GM23338 (cell line): ENCODE measurements around the gene KRT9. TPM values are rescaled to one million over a fixed set of nuclear protein-coding genes. Genes with fewer than 3 reads are reported as not detected.

Source experiments
- ATAC-seq: fragments of 200-7000 bp; cut with Tn5 transposase; 3 replicates; pipeline ENCODE4 v1.9.1; 2020
- DNase-seq: peaks from one replicate; pipeline ENCODE4 v3.0.0-alpha.2; 2015; ENCODE audit warnings: low spot score
- H2AFZ ChIP-seq: fragments of 200-600 bp; sonication (generic); 2 replicates; pipeline ENCODE4 v1.8.0; 2016; ENCODE audit warnings: antibody characterized with exemption, mild to moderate bottlenecking, moderate library complexity
- H3F3A ChIP-seq: fragments of 200-600 bp; sonication (generic); replicated peaks from 2 replicates; pipeline ENCODE4 v1.8.0; 2017; ENCODE audit warnings: antibody characterized with exemption, mixed run types, low read depth
- H3K27ac ChIP-seq: fragments of 200-600 bp; sonication (generic); 2 replicates; pipeline ENCODE4 v1.6.1; 2016; ENCODE audit warnings: low read depth
- H3K27me3 ChIP-seq: fragments of 200-600 bp; sonication (generic); 2 replicates; pipeline ENCODE4 v1.8.0; 2016; ENCODE audit warnings: mild to moderate bottlenecking, mixed run types, moderate library complexity; ENCODE audit not compliant: insufficient read depth
- H3K36me3 ChIP-seq: fragments of 200-600 bp; sonication (generic); 2 replicates; pipeline ENCODE4 v1.8.0; 2016; ENCODE audit warnings: mild to moderate bottlenecking; ENCODE audit not compliant: insufficient read depth
- H3K4me1 ChIP-seq: fragments of 200-600 bp; sonication (generic); 2 replicates; pipeline ENCODE4 v1.8.0; 2016; ENCODE audit warnings: mild to moderate bottlenecking, moderate library complexity; ENCODE audit not compliant: insufficient read depth
- H3K4me2 ChIP-seq: fragments of 200-600 bp; sonication (generic); 2 replicates; pipeline ENCODE4 v1.7.1; 2017; ENCODE audit warnings: mixed run types
- H3K4me3 ChIP-seq: fragments of 200-600 bp; sonication (generic); 2 replicates; pipeline ENCODE4 v1.6.1; 2016; ENCODE audit warnings: mixed run types
- H3K79me2 ChIP-seq: fragments of 200-600 bp; sonication (generic); replicated peaks from 2 replicates; pipeline ENCODE4 v1.8.0; 2017; ENCODE audit warnings: mild to moderate bottlenecking; ENCODE audit not compliant: insufficient read depth
- H3K9me2 ChIP-seq: fragments of 200-600 bp; sonication (generic); 2 replicates; pipeline ENCODE4 v1.8.0; 2017; ENCODE audit not compliant: insufficient read depth
- H4K20me1 ChIP-seq: fragments of 200-600 bp; sonication (generic); replicated peaks from 2 replicates; pipeline ENCODE4 v1.8.0; 2017; ENCODE audit warnings: mild to moderate bottlenecking; ENCODE audit not compliant: insufficient read depth
- H3K27ac Mint-ChIP-seq: 2 replicates; pipeline ENCODE4 v1.8.0; 2020; ENCODE audit warnings: inconsistent platforms, mild to moderate bottlenecking, moderate library complexity, mixed read lengths
- H3K27me3 Mint-ChIP-seq: 3 replicates; pipeline ENCODE4 v1.8.0; 2022; ENCODE audit warnings: low read depth, mild to moderate bottlenecking, moderate library complexity, mixed read lengths, inconsistent platforms; ENCODE audit not compliant: insufficient read depth, poor library complexity
- H3K36me3 Mint-ChIP-seq: 3 replicates; pipeline ENCODE4 v1.8.0; 2021; ENCODE audit warnings: low read depth, mild to moderate bottlenecking, inconsistent platforms, moderate library complexity, mixed read lengths
- H3K4me1 Mint-ChIP-seq: 3 replicates; pipeline ENCODE4 v1.8.0; 2020; ENCODE audit warnings: mild to moderate bottlenecking, inconsistent platforms, mixed read lengths
- H3K4me3 Mint-ChIP-seq: 3 replicates; pipeline ENCODE4 v1.8.0; 2021; ENCODE audit warnings: moderate library complexity, mild to moderate bottlenecking, inconsistent platforms, mixed read lengths
- H3K9me3 Mint-ChIP-seq: 3 replicates; pipeline ENCODE4 v1.8.0; 2020; ENCODE audit warnings: moderate library complexity, mild to moderate bottlenecking, inconsistent platforms, mixed read lengths
- CREB1 ChIP-seq: fragments of 250-450 bp; sonication (Bioruptor Pico); IDR thresholded peaks from 2 replicates; pipeline ENCODE4 v1.5.0; 2020; ENCODE audit warnings: low read depth, mild to moderate bottlenecking, moderate library complexity
- CTCF ChIP-seq, 2 experiments: fragments of 200-600 bp in 1 of 2; sonication (generic) in 1 of 2; conservative IDR thresholded peaks; 2 replicates each; pipeline versions ENCODE4 v1.5.1 to v1.6.1; 2016 to 2017; ENCODE audit warnings: antibody characterized with exemption in 2 of 2, low read depth in 2 of 2, mild to moderate bottlenecking in 2 of 2, moderate library complexity in 1 of 2
- ETS1 ChIP-seq: IDR thresholded peaks from 2 replicates; pipeline ENCODE4 v1.6.1; 2016; ENCODE audit warnings: antibody characterized with exemption
- EZH2 ChIP-seq: fragments of 200-600 bp; sonication (generic); IDR thresholded peaks from one replicate; pipeline ENCODE4 v1.8.0; 2017; ENCODE audit warnings: antibody characterized with exemption, mild to moderate bottlenecking, low read depth; ENCODE audit not compliant: unreplicated experiment
- EZH2phosphoT487 ChIP-seq: fragments of 200-600 bp; sonication (generic); IDR thresholded peaks from one replicate; pipeline ENCODE4 v1.8.1; 2018; ENCODE audit warnings: antibody characterized with exemption; ENCODE audit not compliant: unreplicated experiment
- JUNB ChIP-seq: IDR thresholded peaks from one replicate; pipeline ENCODE4 v1.6.1; 2016; ENCODE audit warnings: antibody characterized with exemption; ENCODE audit not compliant: unreplicated experiment
- NANOG ChIP-seq: IDR thresholded peaks from 2 replicates; pipeline ENCODE4 v1.6.1; 2016; ENCODE audit warnings: antibody characterized with exemption, borderline replicate concordance
- POLR2AphosphoS5 ChIP-seq: IDR thresholded peaks from 2 replicates; pipeline ENCODE4 v1.6.1; 2016; ENCODE audit warnings: antibody characterized with exemption, low read depth
- REST ChIP-seq: IDR thresholded peaks from one replicate; pipeline ENCODE4 v1.6.1; 2018; ENCODE audit warnings: antibody characterized with exemption; ENCODE audit not compliant: unreplicated experiment
- STAT1 ChIP-seq: IDR thresholded peaks from one replicate; pipeline ENCODE4 v1.6.1; 2016; ENCODE audit warnings: antibody characterized with exemption; ENCODE audit not compliant: unreplicated experiment
- ZNF114 ChIP-seq: fragments of 250-450 bp; sonication (Bioruptor Pico); IDR thresholded peaks from 2 replicates; pipeline ENCODE4 v1.5.0; 2020; ENCODE audit warnings: mild to moderate bottlenecking, moderate library complexity
- ZNF331 ChIP-seq: fragments of 250-450 bp; sonication (Bioruptor Pico); IDR thresholded peaks from 2 replicates; pipeline ENCODE4 v1.5.0; 2020; ENCODE audit warnings: low read depth, mild to moderate bottlenecking, moderate library complexity
- ZNF462 ChIP-seq: fragments of 250-450 bp; sonication (Bioruptor Pico); IDR thresholded peaks from 2 replicates; pipeline ENCODE4 v1.5.0; 2020; ENCODE audit warnings: mild to moderate bottlenecking, moderate library complexity
- polyA plus RNA-seq: library from polyadenylated mRNA; unstranded; fragments of >200 nt; fragmentation: Nextera tagmentation; extraction: Ambion mirVana; gene quantifications from 2 replicates; pipeline ENCODE4 v1.2.1, GENCODE V29; 2016
- total RNA-seq: library from RNA; depleted of rRNA; stranded (reverse); fragments of >200 nt; shearing (Covaris generic); gene quantifications from 2 replicates; pipeline ENCODE4 v1.2.3, GENCODE V29; 2014

Gene KRT9
- total and polyA plus RNA-seq, 2 experiments from 2014 or later: not detected

GRCh38 chr17:41586863-41587495 is 15.1 kb upstream of the KRT9 start, which contains the start of gene KRT14:
Gene KRT14, minus strand, starts transcription at chr17:41586895. Its CDS starts 61 bp downstream, at chr17:41586834.
- ATAC-seq (no peak), DNase-seq (no peak)
- no peaks in the 10 kb centered on the region for H4K20me1 ChIP-seq
- H3K36me3 ChIP-seq: no peaks in the 10 kb centered on the region
- no peak within 1 kb of the TSS for H2AFZ ChIP-seq
- H3K27me3 ChIP-seq: no peaks in the 10 kb centered on the region
- H3K9me2 ChIP-seq: no peaks in the 10 kb centered on the region
- TF ChIP-seq REST (no peak), ZNF114 (CRISPR knock-in tag) (no peak), POLR2AphosphoS5 (no peak), STAT1 (no peak), NANOG (no peak), JUNB (no peak), EZH2 (no peak), CTCF (conservative IDR thresholded peaks at IDR 0.05; ENCODE audit: low read depth in 2 of 2) (no peak), CREB1 (CRISPR knock-in tag) (no peak), EZH2phosphoT487 (no peak), ZNF462 (CRISPR knock-in tag) (no peak), ZNF331 (CRISPR knock-in tag) (no peak), ETS1 (no peak)
- Mint-ChIP-seq H3K4me3 (no peak within 1 kb of the TSS), H3K9me3 (no peaks in the 10 kb centered on the region; the same call in 2 of the 3 replicates), H3K27ac (no peak within 1 kb of the TSS), H3K4me1 (peaks cover 4% of the 10 kb centered on the region), H3K36me3 (no peaks in the 10 kb centered on the region; the same call in 2 of the 3 replicates), H3K27me3 (peaks cover 6% of the 10 kb centered on the region)
- no peak within 1 kb of the TSS for H3K4me2 ChIP-seq
- no peak within 1 kb of the TSS for H3K4me3 ChIP-seq
- H3K79me2 ChIP-seq: no peaks in the 10 kb centered on the region
- H3K27ac ChIP-seq: no peak within 1 kb of the TSS
- no peaks in the 10 kb centered on the region for H3F3A ChIP-seq
- no peaks in the 10 kb centered on the region for H3K4me1 ChIP-seq
